ENCODE measurements around the gene EIF3C.
"Not testable (repeated sequence)": the region's sequence is repeated elsewhere in the genome, so short reads cannot be mapped to it uniquely, and the experiment has no call there.

The EIF3C gene

DNA sequence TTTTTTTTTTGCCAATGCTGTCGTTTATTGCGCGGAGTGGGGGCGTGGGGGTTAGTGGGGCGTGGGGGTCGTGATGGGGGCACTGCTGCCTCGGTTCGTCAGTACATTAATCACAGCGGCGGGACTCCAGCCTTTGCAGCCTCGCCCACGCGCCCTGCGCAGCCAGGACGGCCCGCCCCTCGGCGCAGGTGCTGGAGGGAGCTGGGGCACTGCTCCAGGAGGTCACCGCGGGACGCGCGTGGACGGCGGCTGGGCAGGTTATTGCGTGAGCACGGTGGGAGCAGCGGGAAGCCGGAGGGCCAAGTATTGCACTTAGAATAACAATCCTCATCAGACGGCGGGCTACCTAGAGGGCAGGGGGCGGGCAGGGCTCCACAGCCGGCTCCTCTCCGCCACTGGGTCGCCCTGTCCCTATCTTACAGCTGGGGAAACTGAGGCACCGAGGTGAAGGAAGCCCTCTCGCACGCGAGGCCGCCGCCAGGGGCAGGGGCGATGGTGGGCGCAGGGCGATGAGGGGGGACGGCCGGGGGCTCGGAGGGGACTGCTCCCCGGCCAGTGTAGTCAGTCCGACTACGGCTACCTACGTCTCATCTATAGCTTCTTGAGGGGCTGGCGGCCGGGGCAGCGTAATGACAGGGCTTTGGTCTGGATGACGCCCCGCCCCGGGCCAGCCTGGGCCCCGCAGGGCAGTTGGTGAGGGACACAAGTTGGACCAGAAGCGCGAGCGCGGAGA is 35.5 kb downstream of the EIF3C start:
- not testable (repeated sequence) for DNase-seq (ENCODE audit: low read depth, low spot score)

DNA sequence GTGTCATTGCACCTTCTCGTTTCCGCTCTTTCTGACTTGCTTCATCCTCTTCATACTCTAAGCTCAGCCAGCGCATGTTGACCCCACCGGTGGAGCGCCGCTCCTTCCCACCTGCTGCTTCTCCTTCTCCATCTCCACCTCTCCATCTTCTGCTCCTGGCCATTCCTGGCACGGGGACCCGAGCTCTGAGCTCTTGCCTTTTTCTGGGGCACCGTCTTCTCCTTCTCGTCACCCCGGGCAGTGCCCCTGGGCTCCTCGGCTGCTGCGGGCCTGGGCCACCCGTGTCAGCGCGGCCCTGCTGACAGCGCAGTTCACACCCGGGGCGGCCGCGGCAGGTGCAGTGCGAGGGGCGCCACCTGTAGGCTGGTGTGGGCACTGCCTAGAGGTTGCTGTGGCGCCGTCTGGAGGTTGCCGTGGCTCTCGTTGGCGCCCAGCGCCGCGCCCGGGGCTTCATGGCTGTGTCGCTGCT is 38.8 kb downstream of the EIF3C start:
- DNase-seq (ENCODE audit: low read depth, low spot score) = not testable (repeated sequence)

DNA sequence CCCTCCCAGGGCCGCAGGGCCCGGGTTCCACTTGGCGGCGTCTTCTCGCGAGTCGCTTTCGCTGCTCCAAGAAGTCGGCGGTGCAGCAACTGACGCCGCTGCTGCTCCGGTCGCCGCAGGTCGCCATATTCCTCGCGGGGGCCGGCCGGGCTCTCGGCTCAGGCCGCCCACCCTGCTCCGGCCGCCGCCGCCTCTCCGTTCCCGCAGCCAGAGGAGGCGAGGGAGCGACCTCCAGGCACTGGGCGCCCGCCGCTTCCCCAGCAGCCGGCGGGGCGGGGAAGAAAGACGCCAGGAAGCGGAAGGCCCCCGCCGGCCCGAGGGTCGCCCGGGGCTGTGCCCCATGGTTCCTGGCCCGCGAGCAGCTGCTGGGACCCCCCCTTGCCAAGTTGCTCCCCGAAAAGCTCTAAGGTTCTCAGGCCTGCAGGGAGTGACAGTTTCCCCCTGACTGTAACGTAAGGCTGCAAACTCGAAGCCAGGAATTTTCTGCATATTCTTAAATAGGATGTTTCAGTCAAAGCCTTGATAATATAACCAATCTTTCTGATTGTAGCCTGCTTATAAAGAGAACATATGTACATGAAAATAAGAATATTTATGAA is 39.3 kb downstream of the EIF3C start:
- not testable (repeated sequence) for DNase-seq (ENCODE audit: low read depth, low spot score)

DNA sequence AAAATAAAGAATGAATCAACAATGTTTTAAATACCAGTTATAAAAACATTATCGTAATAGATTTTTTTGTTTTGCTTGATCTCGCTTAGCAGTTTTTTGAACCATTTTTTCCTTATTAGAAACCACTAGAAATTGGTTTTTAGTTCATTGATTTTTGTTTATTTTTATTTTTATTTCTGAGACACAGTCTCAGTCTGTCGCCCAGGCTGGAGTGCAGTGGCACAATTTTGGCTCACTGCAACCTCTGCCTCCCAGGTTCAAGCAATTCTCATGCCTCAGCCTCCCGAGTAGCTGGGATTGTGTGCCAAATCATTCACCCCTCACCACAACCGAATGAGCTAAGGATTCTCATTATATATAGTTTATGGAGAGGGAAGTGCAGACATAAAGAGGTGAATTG is 40.2 kb downstream of the EIF3C start, which contains the start of gene NPIPB9:
NPIPB9 (plus strand) TSS at position 301 of the 400 bp plus-strand sequence.
- DNase-seq (ENCODE audit: low read depth, low spot score) = not testable (repeated sequence)

DNA sequence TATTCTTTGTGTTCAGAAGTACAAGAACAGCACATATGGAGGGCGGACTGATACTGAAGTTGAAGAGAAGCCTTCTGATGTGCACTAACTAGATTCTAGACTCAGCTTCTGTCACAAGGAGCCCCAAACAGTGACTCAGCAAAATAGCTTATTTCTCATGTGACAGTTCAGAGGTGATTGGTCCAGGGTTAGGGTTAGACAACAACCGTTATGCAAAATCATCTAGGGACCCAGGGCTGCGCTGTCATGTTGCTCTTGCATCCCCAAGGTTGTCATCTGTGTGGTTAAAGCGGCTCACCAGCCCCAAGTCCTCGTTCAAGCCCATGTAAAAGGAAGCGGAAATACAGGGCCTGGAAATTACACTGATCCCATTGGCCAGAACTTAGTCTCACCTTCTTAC is 70.4 kb downstream of the EIF3C start:
- DNase-seq (ENCODE audit: low read depth, low spot score) = not testable (repeated sequence)

DNA sequence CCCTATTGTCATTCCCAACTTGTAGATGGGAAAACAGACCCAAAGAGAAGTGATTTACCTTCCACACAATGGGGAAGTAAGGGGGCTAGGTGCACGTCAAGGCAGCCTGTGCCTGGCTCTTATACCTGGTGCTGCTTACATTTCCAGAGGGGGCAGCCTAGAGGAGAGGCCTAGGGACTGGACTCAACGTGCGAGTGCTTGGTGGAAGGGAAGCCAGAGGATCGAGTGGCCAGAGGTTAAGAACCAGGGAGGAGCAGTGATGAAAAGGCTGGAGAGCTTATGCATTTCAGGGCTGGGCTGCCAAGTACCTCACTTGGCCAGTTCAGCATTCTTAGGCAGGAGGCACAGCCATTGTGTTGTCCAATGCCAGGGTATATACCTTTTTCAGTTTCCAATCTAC is 71.1 kb downstream of the EIF3C start:
- DNase-seq (ENCODE audit: low read depth, low spot score) = not testable (repeated sequence)

Data from activated naive CD8-positive, alpha-beta T cell treated with anti-CD3 and anti-CD28 coated beads, Interleukin-2, amount 50 U/mL, for 16 hours (primary cell).